ENCODE measurements around the gene AGTR1.

The AGTR1 gene

DNA sequence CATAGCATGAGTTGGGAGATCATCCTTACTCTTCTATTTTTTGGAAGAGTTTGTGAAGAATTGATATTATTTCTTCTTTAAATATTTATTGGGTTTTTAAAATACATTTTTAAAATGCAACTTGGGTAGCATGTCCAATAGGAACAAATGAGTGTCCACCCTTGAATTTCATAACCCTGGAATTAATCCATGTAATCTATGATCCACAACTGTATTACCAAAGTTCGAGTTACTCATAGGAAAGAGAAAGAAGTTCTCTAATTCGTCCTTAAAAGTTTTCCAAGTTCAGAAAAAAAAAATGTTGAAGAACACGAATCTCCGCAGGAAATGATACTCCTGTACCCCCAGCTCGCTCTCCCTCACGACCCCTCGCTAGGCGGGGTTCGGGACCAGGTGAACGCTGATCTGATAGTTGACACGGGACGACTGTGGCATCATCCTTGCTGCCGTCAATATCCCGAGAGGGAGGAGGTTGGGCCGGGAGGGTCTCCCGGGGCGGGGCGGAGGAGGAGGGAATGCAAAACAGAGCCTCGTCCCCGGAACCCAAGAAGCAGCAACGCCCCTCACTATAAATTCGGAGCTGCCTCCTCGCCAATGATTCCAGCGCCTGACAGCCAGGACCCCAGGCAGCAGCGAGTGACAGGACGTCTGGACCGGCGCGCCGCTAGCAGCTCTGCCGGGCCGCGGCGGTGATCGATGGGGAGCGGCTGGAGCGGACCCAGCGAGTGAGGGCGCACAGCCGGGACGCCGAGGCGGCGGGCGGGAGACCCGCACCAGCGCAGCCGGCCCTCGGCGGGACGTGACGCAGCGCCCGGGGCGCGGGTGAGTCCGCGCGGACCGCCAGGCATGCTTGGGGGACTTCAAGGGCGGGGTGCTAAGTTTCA lies at the start of gene AGTR1:
TSS of gene AGTR1 (plus strand) at position 598 of the 884 bp plus-strand sequence. CDS start 43,133 bp downstream, outside the sequence.
- DNase-seq (ENCODE audit: low read depth): no peak

DNA sequence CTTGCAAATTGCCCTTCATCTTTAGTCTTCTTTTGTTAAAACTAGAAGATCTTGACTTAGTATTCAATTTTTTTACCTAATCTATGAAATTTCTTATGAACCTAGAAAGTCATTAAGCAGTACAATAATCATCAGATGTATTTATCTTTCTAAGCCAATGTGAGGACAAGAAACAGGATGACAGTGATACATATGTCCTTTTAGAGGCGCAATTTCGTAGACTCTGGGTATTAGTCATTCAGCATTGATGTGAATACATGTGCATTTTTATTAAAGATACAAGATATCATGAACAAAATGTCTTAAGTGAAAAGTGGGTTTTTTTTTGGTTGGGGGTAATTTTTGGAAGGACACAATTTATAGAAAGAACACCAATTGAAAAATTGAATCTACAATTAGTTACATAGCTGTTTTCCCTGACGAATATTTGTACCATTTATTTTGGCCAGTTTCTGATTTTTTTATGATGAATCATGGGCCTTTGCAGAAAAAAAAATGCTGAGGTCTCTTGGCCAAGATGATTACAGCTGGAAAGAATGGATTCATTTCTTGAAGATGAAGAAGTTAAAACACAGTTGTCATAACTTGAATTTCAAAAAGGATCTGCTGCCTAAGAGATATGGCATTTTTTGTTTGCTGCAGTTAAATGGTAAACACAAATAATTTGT lies 48.9 kb upstream of the AGTR1 start:
- no peak for DNase-seq (ENCODE audit: low read depth)

DNA sequence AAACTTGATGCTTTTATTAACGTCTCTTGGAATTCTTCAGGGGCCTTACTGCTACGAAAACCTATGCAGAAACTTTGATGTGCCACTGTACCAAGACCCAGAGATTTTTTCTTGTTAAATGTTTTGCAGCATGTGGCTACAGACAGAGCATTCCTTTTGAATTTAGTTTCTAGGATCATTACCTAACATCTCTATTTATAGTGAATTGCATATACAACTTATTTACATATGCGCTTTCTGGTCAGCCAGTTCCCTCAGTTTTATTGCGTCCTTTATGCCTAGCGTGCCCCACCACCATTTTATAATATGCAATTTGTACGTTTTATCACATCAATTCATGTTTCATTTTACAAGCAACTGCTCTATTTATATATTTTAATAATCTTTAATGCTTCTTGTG lies 46.2 kb upstream of the AGTR1 start:
- DNase-seq (ENCODE audit: low read depth): no peak

DNA sequence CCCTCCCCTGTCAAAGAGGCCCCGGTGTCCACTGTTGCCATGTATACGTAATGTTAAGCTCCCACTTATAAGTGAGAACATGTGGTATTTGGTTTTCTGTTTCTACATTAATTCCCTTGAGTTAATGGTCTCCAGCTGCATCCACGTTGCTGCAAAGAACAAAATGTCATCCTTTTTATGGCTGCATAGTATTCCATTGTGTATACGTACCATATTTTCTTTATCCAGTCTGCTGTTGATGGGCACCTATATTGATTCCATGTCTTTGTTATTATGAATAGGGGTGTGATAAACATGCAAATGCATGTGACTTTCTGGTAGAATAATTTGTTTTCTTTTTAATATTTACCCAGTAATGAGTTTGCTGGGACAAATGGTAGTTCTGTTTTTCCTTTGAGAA lies 43.3 kb upstream of the AGTR1 start:
- DNase-seq (ENCODE audit: low read depth): no peak

DNA sequence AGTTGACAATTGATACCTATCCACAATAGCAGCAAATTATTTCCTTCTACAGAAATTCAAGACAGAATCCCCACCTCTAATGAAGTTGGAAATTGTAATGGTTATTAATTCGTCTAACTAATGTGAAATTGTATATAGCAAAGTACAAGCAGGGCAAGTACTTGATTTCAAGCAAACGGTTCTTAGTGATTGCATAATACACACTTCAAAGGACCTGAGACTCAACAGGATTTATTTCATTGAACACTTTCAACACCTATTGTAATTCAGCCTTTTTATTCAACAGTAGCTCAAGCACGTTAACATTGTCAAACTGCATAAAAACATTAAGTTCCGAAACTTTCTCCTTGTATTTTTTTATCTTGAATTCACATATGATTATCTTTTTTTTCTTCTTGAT lies 40.2 kb upstream of the AGTR1 start:
- no peak for DNase-seq (ENCODE audit: low read depth)

DNA sequence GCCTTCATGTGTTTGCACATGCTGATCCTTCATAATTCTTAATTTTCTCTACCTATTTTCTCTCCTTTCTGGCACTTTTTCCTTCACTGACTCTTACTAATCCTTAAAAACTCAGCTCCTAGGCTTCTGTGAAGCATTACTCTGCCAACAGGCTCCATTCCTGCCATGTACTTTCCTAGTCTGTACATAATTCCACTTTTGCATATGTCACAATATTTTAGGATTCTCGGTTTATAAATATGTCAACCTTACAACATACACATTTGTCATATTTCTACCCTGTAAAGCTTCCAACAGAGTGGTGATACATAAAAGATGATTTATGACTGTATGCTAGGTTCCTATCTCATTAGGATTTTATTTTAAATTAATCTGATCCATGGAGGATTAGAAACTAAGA lies 38.2 kb upstream of the AGTR1 start:
- DNase-seq (ENCODE audit: low read depth): no peak

DNA sequence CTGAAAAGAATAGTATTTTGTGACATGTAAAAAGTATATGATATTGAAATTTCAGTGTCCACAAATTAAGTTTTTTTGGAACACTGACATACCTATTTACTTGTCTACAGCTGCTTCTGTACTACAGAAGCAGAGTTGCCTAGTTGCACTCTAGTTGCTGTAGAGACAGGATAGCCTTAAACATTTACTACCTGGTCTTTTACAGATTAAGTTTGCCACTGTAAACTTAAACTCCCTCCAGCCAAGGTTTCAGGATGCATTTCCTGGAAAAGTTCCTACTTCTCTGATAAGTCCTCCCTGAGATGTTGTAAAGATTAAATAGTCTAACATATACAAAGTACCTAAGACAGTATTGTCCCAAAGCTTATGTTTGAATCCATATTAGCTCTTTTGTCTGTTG lies 17.4 kb upstream of the AGTR1 start:
- DNase-seq (ENCODE audit: low read depth): no peak

DNA sequence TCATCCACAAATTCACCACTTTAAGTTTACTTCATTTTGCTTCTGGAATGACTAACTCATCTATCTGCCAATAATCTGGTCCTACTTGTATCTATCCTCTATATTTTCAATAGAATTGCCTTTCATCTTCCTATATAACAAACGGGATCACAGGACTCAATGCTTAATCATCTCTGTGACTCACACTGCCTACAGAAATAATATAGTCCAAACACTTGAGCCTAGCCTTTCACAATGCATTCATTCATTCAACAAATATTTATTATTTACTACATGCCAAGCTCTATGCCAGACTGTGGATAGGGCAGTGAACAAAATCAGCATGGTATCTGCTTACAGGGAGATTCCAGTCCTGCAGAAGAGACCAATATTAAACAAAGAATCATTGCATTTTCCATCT lies 16.6 kb upstream of the AGTR1 start:
- no peak for DNase-seq (ENCODE audit: low read depth)

DNA sequence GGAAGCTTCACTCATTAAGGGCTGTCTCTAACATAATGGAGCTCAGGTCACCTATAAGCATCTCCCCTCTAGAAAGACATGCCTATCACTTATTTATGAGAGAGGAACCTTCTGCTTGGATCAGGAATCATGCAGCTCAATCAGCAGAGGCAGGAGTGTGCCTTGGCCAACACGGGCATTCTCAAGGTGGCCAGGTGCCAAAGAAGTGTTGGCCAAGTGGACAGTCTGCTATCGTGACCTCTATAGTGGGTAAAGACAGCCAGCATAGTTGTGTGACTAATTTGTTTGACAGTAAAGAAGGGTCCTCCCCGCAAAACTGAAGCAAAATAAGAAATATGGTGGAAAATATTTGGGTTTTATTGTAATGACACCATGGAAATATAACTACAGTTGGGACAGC lies 14.7 kb upstream of the AGTR1 start:
- no peak for DNase-seq (ENCODE audit: low read depth)

DNA sequence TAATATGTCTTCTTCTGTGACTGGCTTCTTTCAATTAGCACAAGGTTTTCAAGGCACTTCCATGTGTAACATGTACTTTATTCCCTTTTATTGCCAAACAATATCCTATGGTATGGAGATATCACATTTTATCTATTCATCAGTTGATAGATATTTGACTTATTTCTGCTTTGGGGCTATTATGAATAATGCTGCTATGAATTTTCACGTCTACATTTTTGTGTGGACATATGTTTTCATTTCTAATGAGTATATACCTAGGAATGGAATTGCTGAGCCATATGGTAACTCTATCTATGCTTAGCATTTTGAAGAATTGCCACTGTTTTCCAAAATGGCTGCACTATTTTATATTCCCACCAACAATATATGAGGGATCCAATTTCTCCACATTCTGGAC lies 3.6 kb upstream of the AGTR1 start:
- DNase-seq (ENCODE audit: low read depth): no peak

DNA sequence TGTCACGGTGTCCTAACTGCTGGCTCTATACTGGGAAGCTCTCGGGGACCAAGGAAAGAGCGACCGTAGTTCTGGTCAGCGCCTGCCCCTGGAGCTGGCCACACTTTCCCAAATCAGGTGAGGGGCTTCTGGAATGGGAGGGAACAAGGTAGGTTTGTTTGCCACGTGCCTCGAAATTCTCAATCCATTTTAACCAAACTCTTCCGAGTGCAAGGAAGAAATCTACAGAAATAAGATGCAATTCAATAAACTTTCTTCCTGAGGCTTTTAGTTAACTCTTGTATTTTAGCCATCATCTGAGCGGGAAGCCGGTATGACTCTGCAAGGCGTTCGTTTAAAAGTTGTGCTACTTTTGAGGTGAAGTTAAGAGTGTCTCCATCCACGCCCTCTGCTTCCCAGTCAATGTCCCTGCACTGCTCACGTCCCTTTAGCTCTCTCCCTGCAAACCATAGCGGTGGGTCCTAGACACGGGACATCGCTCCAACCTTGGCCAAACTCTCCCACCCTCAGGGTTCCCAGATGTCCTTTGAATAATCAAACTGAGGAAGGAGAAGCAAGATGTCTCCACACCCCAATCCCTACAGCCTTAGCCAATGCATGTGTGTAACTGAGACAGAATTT lies 597 bp downstream of the AGTR1 start:
- no peak for DNase-seq (ENCODE audit: low read depth)

DNA sequence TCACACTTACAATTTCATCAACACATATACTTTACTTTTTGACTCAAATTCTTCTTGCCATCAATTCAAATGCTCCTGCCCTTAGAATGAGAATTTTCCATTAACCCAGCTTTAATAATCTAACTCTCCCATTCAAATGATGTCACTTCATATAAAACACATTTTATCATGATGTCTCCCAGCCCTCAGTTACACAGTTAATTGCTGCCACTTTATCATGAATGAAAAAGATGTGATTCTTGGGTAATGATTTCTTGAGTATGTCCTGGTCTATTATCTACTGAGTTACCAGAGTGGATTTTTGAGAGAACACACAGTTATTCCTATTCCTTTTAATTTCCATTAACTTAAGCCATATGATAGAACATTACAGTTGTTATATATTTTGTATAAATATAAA lies 7.6 kb downstream of the AGTR1 start:
- DNase-seq (ENCODE audit: low read depth): no peak

DNA sequence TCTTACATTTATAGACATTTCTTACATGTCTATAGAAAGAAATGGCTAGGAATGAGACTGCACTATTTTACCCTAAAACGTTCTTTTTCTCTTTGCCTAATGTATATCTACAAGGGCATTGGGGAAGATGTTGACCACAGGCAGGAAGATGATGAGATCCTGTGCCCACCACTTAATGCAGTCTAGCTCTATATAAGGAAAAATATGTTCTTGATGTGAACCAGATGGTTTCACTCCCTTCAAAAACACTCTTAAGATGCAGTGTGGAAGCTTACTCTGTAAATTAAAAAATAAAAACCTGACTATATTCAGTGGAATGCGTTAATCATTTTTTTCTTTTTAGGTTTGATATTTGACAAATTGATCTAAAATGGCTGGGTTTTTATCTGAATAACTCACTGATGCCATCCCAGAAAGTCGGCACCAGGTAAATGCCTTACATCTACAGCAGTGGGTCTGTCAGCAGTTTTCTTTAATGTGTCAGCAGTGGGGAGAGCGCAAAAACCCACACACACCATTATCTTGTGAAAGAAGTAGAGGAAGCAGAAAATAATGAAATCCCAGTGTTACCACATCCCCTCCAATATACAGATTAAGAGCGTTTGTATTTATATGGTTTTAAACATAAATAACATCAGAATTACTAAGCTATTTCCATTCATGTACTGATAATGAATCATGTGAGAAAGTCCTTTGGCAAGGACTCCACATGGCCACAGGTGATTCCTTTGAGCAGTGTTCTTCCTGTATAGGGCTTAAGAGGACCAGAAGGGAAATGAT lies 10.1 kb downstream of the AGTR1 start:
- DNase-seq (ENCODE audit: low read depth): no peak

DNA sequence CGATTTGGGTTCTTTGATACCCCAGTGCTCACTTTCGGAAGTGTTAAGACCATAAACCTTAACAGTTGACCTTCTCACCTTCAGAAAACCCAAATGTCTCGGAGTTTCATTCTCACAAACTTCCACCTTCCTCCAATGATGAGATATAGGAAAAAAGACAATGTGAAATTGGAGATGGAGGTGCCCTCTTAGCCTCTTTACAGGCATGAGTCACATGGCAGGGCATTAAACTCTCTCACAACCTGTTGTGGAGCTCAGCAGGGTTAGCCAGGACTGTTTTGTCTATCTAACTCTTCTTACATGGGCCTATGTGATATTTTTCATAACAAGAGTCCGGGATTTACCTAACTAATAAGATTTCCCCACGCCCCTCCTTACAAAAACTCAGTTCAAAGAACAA lies 10.7 kb downstream of the AGTR1 start:
- no peak for DNase-seq (ENCODE audit: low read depth)

DNA sequence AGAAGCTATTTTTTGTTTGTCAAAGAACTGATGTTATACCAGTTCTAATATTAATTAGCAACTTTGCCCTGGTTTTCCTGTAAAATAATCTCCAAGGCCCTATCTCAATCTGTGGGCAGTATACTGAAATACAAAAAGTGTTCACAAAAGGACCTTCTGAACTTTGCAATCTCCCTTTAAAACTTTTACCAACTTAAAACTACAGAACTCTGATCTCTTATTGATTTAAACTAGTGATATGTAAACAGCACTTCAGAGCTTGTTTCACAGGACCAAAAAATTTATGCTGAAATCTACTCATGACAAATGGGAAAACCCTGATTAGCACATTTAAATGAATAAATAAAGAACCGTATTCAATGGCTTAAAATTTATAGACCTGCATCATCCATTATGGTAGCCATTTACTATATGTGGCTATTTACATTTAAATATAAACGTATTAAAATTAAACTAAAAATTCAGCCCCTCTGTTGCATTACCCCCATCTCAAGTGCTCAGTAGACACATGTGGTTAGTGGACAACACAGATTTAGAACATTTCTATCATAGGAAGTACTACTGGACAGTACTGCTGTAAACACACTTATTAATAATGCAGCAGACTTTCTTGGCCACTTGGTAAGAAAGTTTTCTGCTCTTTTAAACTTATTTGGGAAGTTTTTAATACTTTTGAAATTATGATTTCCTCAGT lies 12.0 kb downstream of the AGTR1 start:
- DNase-seq (ENCODE audit: low read depth): no peak

DNA sequence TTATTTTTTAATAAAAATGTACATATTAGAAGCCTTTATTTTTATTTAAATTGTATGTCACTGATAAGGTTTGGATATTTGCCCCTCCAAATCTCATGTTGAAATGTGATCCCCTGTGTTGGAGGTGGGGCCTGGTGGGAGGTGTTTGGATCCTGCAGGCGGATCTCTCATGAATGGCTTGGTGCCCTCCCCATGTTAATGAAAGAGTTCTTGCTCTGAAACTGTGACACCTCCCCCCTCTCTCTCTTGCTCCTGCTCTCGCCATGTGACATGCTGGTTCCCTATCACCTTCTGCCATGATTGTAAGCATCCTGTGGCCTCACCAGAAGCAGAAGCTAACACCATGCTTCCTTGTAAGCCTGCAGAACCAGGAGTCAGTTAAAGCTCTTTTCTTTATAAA lies 13.0 kb downstream of the AGTR1 start:
- DNase-seq (ENCODE audit: low read depth): no peak

DNA sequence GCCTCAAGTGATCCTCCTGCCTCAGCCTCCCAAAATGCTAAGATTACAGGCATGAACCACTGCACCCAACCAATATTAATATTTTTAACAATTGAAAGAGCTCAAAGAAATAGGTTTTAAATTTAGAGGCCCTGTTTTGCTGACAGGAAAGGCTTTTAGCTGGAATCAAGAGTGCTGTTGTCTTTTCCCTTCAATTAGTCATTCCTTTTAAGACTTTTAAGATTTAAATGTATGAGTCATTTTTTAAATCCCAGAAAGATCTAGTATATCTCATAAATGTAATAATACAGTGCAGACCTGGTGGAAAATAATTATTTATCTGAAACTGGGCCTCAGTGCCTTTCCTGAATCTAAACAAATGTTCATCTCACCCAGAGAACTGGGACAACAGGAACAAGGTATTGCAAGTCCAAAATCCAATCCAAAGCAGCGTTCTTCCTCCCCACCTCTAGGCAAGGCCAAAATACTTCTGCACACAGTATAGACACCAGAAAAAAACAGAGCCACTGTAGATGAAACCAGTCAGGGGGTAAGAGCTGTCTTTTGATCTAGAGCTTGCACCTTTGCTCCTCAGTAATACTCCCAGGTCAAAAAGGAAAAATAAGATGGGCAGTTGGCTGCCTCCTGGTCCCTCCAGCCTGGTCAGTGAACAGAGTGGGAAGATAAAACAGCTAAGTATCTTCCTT lies 14.4 kb downstream of the AGTR1 start:
- DNase-seq (ENCODE audit: low read depth): no peak

DNA sequence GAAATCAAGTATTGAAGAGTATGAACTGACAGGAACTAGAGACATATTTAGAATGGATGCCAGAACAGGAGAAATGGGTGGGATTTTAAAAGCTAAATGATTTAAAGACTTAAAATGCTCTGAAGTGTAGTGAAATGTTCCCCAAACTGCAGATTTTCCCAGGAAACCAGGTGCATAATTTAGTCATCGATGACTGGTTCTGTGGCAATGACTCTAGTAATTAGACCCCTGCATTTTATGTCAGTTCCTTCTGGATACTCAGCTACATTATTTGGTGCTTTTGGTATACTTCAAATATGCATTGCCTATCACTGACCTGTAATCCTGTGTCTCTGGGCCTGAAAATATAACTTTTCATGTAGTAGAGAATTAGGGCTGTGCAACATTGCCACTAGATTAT lies 16.8 kb downstream of the AGTR1 start:
- no peak for DNase-seq (ENCODE audit: low read depth)

DNA sequence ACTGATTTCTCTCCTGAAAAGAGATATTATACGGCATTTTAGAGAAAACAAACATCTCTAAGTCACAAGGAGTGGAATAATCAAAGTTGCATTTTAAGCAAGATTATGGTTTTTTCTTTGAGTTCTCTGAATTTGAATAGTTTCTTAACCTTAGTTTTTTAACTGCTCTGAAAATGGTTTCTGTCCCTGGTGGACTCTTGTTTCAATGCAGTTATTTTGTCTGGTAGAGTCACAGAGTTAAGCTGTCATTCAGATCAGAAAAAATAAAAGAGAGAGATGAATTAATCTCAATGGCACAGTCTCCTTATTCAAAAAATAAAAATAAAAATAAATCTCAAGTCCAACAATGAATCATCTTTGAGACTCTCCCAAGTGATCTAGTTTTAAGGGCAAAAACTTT lies 19.0 kb downstream of the AGTR1 start:
- no peak for DNase-seq (ENCODE audit: low read depth)

DNA sequence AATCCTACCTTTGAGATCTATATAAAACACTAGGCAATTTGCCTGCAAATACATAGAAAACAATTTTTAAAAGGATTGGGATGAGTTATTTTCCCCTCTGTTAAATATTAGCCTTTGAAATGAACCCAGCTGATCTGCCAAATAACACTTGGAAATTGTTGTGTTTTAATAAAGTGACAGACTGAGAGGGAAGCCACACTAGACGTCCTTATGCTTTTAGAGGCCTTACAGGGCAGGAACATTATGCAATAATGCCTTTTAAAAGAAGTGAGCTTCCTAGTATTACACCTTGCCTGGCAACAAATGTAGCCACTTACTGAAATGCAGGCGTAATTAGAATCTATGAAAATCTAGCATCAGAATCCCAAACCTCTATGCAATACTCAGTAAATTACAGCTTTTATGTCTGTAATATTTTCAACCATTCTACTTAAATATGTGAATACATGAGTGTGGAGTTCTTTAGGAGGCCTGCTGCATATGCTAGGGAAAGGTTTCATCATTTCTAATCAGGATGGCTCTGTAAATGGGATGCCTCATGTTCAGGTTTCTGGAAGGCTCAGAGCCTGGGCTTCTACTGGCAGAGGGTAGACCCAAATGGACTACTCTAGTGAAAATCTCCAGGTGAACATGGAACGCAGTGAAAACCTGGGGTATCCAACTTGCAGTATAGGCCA lies 20.3 kb downstream of the AGTR1 start:
- DNase-seq (ENCODE audit: low read depth): no peak
